ENCODE results near the gene LARP1B.
"Not testable (repeated sequence)": the region's sequence is repeated elsewhere in the genome, so short reads cannot be mapped to it uniquely, and the experiment has no call there.

LARP1B gene

DNA sequence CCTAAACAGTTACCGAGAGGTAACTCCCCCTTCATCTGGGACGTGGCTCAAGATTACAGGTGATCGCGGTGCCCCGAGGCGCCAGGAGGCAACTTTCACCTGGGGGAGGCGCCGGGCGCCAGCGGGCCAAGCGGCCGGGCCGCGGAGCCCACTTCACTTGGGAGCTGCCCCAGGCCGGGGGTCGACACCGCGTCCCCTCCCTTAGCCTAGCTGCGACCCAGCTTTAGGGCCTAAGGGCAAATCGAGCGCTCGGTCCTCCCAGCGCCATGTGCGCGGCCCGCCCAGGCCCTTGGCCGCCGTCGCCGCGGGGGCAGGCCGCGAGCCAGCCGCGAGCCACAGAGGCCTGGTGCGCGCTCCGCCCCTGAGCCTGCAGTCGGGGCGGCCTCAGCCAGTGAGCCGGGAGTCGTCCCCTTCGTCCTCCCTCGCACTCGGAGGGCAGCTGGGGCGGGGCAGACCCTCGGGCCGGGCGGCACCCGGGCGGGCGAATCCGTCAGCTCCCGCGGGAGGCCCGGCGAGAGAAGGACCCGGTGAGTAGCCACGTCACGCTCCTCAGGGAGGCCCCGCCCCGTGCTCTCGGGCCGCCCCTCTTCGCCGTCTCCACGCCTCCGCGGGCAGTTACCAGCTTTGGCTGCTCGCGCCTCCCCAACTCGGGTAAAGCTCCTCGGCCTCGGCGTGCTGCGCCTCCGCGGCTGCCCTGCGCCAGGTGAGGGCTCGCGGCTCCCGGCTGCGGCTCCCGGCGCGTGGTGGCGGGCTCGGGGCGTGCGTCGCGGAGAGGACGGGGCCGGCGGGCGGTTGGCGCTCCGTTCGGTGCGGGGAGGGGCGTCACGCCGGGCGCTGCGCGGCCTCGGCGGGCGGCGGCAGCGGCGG lies at the start of gene LARP1B:
Gene LARP1B (plus strand): TSS at position 614 of the 867 bp plus-strand sequence. CDS start 13,640 bp downstream, outside the sequence.
- peak; percentile 25 to 96 (median 87) for DNase-seq

- DNase-seq = no peak
These were observed 35.8 kb upstream of the LARP1B start for GRCh38 chr4:128025319-128025718.

DNA sequence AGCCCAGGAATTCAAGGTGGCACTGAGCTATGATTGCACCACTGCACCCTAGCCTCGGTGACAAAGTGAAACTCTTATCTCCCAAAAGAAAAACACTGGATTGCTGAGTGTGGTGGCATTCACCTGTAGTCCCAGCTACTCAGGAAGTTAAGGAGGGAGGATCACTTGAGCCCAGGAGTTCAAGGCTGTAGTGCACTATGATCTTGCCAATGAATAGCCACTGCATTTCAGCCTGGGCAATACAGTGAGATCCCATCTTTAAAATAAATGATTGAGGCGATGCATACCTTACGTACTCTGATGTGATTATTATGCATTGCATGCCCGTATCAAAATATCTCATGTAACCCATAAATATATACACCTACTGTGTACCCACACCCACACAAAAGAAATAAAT lies 31.2 kb upstream of the LARP1B start:
- no peak for DNase-seq

DNA sequence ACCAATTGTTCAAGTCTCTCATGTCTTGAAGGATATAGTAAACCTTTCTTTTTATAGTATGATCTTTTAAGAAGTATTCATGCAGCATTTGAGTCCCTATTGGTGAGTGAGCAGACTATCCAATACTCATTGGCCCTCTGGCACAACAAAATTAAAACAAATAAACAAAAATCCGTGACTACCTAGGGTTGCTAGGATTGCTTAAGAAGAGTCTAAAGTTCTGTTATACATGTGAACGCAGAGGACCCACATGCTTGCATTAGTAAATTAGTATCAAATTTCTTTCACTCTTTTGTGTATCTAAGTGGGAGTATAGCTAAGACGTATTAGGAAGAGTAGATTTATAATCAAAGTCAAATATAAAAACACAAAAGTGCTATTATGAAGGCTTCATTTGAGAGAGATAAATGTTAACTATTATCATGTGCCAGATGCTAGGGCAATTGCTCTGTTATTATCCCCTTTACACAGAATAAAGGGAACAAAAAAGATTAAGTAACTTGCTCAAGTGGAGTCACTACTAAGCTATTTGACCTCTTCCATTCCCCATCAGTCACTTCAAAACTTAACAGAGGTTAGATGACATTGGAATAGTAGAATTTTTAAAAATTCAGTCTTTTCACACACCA lies 29.2 kb upstream of the LARP1B start:
- no peak for DNase-seq

DNA sequence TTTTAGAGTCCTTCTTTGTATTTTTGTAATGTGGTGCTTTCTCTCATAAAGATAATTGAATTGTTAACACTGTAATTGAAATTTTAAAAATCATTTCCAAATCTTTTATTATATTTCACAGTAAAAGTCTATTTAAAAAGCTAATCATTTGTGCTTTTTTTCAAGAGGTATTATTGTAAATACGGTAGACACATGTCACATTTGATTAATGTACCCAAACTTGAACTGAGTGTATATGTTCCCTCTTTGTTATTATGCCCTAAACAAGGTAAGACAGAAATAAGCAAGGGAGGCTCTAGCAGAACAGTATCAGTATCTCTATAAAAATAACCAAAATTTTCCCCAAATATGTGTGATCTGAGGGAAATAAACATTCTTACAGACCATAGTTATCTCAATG lies 21.5 kb upstream of the LARP1B start:
- DNase-seq = no peak

- not testable (repeated sequence) for DNase-seq
These were observed 14.1 kb upstream of the LARP1B start for GRCh38 chr4:128047019-128047418.

GRCh38 chr4:128047514-128047913 lies 13.6 kb upstream of the LARP1B start:
- DNase-seq = not testable (repeated sequence)

GRCh38 chr4:128051229-128051628 lies 9.9 kb upstream of the LARP1B start:
- DNase-seq = not testable (repeated sequence)

DNA sequence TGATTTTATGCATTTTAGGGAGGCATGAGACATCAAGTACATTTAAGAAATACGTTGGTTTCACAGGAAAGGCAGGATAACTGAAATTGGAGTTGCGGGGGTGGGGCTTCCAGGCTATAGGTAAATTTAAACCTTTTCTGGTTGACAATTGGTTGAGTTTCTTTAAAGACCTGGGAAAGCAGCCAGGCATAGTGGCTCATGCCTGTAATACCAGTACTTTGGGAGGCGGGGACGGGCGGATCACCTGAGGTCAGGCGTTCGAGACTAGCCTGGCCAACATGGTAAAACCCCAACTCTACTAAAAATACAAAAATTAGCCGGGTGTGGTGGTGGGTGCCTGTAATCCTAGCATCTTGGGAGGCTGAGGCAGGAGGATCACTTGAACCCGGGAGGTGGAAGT lies 6.2 kb upstream of the LARP1B start:
- DNase-seq = not testable (repeated sequence)

DNA sequence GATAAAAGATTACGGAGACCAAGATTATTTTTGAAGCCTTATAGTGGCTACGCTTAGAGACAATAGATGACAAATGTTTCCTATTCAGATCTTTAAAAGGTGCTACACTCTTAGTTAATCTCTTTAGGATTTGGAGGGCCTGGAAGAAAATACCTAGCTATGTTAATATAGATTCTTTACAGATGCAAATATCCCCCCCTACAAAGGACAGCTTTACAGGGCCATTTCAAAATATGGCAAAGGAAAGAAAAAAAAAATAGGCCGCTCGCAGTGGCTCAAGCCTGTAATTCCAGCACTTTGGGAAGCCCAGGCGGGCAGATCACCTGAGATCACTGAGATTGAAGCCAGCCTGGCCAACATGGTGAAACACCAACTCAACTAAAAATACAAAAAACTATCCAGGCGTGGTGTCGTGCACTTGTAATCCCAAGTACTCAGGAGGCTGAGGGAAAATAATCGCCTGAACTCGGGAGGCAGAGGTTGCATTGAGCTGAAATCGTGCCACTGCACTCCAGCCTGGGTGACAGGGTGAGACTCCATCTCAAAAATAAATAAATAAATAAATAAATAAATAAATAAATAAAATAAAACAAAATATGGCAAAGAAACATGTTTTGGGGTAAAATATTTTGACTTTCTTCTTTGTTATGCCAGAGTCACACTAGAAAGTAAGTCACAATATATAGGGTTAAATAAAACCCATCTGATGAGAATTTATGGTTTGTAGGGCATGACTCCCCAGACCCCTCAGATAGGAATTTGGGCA lies 5.5 kb upstream of the LARP1B start:
- not testable (repeated sequence) for DNase-seq

DNA sequence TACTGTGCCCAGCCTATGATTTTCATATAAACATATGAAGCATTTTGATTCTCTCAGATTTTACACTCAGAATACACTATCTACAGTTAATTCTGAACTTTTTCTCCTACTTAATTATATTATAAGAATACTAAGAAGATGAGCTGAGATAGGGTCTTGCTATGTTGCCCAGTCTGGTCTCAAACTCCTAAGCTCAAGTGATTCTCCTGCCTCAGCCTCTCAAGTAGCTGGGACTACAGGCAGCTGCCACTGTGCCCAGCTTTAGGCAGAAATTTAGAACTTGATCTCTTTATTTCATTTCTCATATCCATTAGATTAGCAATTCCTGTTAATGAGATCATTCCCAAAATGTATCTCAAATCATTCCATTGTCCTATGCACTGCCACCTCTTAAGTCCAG lies 4.7 kb upstream of the LARP1B start:
- no peak for DNase-seq

GRCh38 chr4:128060121-128060698 lies 902 bp upstream of the LARP1B start:
- DNase-seq = no peak

DNA sequence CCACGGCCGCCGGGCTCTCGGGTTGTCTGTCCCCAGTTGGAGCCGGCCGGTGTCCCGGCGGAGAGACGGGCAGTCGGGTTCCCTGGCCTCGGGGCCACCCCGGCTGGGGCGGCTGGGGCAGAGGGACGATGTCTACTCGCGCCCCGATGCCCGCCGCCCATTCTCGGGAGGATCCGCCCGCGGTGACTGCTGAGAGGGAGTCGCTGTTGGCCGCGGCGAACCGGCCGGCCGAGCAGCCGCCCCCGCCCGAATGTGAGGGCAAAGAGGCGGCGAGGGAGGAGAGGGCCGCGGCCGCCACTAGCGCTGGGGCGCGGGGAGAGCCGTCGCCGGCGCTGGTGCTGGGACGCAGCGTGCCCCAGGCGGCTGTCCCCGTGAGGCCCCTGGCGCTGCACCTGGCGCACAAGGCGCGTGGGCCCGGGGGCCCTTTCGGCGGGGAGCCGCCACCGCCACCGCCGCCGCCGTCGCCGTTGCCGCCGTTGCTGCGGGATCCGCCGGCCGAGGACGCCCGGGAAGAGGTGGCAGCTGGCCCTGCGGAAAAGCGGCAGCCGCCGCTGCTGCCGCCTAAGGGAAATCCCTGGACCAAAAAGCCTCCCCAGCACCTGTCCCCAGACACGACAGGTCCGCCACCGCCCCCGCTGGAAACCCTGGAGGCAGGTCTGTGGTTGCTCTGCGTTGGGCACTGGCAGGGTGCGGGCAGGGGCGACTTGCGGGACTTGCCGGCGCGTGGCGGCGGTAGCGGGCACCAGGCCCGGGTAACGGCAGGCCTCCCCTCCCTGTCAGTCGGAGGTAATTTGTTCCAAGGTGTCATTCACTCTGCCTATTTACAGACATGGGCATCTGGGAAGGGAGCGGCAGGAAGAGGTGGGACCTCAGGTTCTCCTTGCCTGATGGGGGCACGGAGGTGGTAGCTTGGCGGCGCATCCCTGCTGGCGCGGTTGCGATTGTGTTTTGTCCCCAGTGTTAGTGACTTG lies 739 bp downstream of the LARP1B start:
- DNase-seq = peak in 54 of 56 donors; percentile 4 to 72 (median 52)

GRCh38 chr4:128066453-128066820 lies 5.3 kb downstream of the LARP1B start:
- not testable (repeated sequence) for DNase-seq

DNA sequence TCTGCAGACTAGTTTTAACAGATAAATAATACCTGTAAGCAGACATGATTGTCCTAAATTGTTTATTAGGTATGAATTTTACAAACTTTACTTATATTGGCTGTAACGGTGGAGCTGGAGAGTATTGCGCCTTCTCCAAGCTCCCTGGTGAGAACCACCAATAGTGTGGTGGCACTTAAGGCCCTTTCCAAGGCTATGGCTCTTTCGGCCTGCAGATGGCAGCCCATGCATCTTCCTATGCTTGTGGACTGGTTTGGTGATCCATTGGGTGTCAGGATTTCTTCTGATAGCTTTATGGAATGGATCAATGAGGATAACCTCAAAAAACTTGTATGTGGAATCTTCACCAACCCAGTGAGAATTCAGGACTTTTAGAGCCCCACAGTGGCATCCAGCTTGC lies 7.8 kb downstream of the LARP1B start:
- peak in 1 of 56 donors; percentile 3 for DNase-seq

- no peak for DNase-seq
These were observed 15.4 kb downstream of the LARP1B start for GRCh38 chr4:128076464-128076863.

- not testable (repeated sequence) for DNase-seq
These were observed 34.2 kb downstream of the LARP1B start for GRCh38 chr4:128095293-128095692.

- DNase-seq = no peak
These were observed 46.7 kb downstream of the LARP1B start for GRCh38 chr4:128107766-128108165.

GRCh38 chr4:128123036-128123435 lies 61.9 kb downstream of the LARP1B start:
- DNase-seq = no peak

GRCh38 chr4:128130621-128131020 lies 69.5 kb downstream of the LARP1B start:
- DNase-seq = no peak
